GM11168 (cell line): ENCODE results near the gene TBX21.

Source experiments
- in situ Hi-C: fragments of 300-500 bp; cut with MboI; formaldehyde crosslinking; loops from one replicate; pipeline ENCODE4 v1.12.0; 2022; ENCODE audit warnings: low sequenced_read_pairs; ENCODE audit not compliant: unreplicated experiment

The TBX21 gene

GRCh38 chr17:47733047-47733673 is at the start of gene TBX21:
TBX21 (plus strand) TSS chr17:47733236; CDS start chr17:47733455, 219 bp downstream.
- in situ Hi-C loops, result no loop called here

DNA sequence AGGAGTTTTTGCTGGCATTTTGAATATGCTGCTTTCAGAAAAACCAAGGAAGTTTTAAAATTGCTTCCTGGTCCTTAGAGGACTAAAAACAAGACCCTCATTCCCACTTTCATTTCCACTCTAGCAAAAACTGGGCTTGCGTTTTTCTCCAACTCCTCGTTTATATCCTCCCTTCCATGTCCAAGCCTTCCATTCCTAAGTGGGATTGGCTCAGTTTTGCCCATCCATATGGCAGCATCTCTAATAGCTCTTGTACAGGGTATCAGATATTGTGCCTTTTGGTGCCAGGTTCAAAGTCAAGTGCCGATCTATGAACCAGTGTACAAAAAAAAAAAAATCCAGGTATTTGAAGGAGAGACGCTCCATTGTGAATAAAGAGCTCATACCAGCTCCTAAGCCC is 49.0 kb upstream of the TBX21 start:
- in situ Hi-C loops, result no loop called here

DNA sequence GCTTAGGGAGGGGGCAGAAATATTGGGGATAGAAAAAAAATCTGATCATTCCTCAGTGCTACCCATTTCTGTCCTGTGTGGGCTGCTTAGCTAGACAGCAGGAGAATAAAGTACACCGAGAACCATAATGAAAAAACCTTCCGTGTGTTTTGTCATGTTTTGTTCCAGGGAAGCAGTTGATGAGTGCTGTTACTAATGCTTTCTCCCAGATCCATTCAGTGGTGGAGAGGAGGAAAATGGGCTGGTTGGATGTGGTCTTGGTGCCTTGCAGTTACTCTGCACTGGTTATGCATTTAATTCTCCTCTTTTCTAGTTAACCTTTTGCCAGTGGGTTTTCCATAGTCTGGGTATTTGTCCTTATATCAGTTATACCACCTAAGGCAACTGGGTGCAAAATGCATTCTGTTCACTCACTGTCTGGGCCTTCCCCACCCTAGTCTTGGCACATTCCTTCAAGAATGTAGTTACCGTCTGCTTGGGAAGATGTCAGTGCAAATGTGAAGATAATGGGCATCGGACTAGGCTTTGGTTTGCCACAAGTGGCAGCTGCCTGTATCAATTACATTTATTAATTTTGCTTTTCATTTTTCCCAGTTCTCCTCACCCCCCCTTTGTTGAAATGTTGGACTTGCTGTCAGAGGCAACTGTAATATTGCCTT is 48.4 kb upstream of the TBX21 start:
- in situ Hi-C loops, result no loop called here

- in situ Hi-C loops, result no loop called here
These were observed 47.3 kb upstream of the TBX21 start for GRCh38 chr17:47685556-47686275.

GRCh38 chr17:47686276-47686635 is 46.8 kb upstream of the TBX21 start:
- in situ Hi-C loops, result no loop called here

DNA sequence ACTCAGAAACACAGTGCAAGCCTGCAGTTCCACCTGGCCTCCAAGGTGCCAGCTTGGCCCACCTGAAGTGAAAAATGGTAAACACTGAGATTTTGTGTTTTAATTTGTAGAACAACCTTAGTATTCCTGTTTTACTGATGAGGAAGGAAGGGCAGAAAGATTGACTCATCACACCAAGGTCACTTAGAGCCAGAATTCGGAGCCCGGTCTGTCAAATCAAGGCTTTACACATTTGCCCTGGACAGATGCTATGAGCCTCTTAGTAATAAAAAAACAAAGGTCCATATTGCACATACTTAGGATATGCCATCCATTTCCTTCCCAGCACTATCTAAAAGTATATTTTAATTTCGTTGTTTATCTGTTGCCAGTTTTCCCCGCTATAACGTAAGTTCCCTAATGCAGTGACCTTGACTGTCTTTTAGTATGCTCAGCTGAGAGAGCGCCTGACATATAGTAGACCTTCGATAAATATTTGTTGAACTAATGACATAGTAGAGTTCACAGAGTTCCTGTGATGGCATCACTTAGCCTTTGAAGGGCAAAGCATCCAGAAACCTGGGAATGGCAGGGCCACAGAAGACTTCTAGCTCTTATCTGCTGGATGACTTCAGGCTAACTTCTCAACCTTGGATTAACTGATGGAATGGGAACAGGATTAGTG is 46.2 kb upstream of the TBX21 start:
- in situ Hi-C loops, result no loop called here

DNA sequence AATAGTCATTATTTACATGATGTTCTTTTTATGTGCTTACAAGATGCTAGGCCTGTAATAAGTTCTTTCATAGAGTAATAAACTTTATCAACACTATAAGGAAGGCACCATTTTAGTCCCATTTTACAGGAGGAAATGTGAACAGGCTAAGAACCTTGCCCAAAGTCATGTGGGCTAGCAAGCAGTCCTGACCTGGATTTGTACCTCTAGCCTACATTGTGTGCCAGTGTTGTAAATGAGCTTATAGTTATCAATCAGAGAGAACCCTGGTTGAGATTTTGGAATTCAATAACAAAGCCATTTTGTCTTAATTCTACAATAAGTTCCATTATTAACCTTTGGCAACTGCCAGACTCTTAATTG is 45.7 kb upstream of the TBX21 start:
- in situ Hi-C loops, result no loop called here

DNA sequence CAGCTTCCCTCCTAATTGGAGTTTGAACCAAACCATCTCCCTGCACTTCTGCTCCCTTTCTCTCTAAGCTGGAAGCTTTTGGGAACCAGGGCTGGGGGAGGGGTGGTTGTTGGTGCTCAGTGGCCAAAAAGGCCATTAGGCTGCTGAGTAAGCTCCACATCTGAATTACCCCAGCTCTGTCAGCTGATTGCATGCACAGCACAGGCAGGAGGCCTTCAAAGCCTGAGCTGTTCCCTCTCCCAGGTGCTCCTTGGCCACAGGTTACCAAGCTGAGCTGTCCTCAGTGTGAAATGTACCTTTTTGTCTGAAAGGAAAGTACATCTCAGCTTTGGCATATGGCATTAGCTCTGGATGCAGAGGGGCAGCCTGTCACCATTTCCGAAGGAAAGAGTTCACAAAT is 45.3 kb upstream of the TBX21 start:
- in situ Hi-C loops, result no loop called here

GRCh38 chr17:47690121-47690520 is 42.9 kb upstream of the TBX21 start:
- in situ Hi-C loops, result no loop called here

DNA sequence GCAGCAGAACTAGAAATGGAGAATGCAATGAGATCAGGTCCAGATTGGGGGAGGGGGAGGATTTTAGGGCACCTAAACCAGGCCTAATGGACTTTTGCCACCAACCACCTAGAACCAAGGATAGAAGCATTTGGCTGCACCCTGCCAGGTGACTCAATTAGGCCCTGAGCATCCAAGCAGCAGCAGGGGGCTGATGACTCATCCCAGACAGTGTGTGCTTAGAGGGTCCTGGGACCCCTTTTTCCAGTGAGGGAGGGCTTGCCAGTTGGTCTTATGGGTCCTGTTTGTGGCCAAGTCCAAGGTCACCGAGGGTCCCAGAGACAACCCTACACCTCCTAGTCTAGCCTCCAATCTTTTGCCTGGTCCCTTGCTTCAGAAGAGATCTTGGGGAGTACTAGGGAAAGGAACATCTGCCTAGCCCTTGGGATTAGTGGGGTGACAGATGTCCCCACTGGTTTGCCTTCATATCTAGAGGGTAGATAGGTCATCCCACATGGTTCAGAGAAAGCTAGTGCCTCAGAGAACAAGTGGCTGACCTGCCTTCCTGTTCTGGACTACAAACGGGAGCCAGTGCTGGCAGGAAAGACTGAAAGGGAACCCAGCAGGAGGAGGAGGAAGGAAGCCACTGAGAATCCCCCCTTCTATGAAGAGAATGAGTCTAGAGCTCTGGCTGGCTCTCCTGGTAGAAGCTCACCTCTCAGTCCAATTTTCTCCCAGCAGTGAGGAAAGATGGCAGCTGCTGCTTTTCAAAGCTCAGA is 40.7 kb upstream of the TBX21 start:
- in situ Hi-C loops, result no loop called here

GRCh38 chr17:47692895-47693730 is 39.9 kb upstream of the TBX21 start:
- in situ Hi-C loops, result no loop called here

- in situ Hi-C loops, result no loop called here
These were observed 39.1 kb upstream of the TBX21 start, which contains the start of gene TBKBP1 for GRCh38 chr17:47693731-47694580. TBKBP1 (plus strand) TSS chr17:47694161; CDS start chr17:47696113, 1,952 bp downstream.

GRCh38 chr17:47694581-47695428 is 38.2 kb upstream of the TBX21 start:
- in situ Hi-C loops, result no loop called here

- in situ Hi-C loops, result no loop called here
These were observed 37.3 kb upstream of the TBX21 start for GRCh38 chr17:47695429-47696376.

- in situ Hi-C loops, result no loop called here
These were observed 36.1 kb upstream of the TBX21 start for GRCh38 chr17:47696717-47697642.
